Measurements from ENCODE around the gene SBF2.

DNA sequence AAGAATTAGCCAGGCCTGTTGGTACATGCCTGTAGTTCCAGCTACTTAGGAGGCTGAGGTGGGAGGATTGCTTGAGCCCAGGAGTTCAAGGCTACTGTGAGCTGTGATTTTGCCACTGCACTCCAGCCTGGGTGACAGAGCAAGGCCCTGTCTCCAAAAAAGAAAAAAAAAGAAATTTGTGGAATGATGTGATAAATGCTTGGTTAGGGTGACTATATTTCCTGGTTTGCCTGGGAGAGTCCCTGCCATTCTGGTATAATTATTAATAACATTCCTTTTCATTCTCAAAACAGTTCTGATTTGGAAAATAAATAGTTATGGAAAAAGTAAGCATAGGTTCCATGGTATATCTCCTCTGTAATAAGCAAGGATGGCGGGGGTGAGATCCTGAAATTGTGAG lies 555.3 kb downstream of the SBF2 start:
- no peak for TF ChIP-seq CTCF (IDR thresholded peaks at IDR 0.05)
- no peak for TF ChIP-seq POLR2A (IDR thresholded peaks at IDR 0.05)
